Stimulated activated CD4-positive, alpha-beta T cell treated with anti-CD3 and anti-CD28 coated beads, Interleukin-1b, Interleukin-23, amount 100 ng/mL, for 24 hours (primary cell): ENCODE data around the gene BIRC6.
"Not testable (repeated sequence)": the region's sequence is repeated elsewhere in the genome, so short reads cannot be mapped to it uniquely, and the experiment has no call there.

Source experiments
- DNase-seq, 4 experiments: peaks; one replicate each; pipeline ENCODE4 v3.0.0-alpha.2; 2020; ENCODE audit warnings: low read depth in 4 of 4, low spot score in 1 of 4

The BIRC6 gene

DNA sequence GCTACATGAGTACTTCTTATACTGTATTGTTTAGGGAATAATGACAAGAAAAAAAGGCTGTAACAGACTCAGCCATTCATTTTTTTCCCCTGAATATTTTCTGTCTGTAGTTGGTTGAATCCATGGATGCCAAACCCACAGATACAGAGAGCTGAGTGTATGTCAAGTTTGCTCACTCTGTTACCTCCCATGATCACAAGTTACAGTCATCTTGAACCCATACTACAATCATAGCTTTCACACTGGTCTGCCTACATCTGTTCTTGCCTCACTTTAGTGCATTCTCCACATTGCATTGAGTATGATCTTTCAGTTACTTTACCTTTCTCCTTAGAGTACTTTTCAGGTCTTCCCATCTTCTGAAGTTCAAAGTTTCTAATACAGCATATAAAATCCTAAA is 94.0 kb downstream of the BIRC6 start:
- DNase-seq, result no peak

DNA sequence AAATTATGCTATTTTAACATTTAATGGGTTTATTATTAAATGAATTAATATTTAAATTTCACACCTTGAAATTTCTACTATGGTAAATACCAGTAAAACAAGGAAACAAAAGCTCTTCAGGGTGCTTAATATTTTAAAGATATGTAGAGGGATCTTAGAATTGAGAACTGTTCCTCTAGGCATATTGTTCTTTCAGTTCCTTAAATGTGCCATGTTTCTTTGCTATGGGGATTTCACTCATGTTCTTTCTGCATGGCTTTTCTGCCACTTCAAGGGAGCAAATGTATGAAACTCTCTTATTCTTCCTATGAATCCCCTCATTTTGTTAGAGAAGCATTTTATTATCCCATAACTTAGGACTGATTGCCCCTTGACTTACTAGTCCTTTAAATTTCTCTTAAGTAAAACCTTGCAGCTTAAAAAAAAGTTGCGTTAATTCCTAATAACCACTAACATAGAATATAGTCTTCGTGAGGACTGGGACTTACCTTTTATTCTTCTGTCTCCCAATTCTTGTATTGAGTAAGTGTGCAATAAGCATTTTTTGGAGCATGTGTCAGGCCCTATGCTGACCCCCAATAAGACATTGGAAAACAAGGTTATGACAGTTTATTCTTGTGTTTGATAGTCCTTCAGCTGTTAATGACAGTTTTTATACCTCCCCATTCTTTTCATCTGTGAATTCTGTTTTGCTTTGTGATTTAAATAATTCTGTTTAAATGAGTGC is 95.7 kb downstream of the BIRC6 start:
- no peak for DNase-seq

DNA sequence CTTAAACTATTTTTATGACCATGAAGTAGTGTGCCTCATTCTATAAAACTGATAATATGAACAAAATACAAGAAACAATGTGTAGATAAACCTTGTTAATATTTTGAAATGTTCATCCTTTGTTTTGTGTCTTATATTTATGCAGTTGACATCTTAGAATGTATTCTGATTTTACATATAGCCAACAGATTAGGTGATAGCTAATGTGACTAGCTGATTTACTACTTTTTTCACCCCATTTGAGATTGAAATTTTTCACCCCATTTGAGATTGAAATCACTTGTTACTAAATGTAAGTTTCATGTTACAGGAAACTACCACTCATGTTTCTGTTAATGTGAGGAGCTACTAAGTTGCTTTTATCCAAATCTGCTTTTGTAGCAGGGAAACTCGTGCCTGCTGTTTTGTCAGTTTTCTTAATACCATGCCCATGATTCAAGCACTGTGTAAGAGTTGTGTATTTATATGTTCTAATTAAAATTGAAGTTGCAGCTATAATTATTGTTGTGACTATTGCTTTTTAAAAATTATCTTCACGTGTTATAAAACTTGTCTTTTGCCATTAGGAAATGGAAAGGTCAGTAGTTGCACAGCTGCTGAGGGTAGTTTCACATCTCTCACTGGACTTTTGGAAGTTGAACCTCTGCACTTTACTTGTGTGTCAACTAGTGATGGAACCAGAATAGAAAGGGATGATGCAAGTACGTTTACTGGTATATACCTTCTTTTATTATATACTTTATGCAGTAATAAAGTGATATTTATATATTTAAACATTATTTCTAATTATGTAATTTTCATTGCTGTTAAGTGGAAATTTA is 96.6 kb downstream of the BIRC6 start:
- DNase-seq, result no peak

DNA sequence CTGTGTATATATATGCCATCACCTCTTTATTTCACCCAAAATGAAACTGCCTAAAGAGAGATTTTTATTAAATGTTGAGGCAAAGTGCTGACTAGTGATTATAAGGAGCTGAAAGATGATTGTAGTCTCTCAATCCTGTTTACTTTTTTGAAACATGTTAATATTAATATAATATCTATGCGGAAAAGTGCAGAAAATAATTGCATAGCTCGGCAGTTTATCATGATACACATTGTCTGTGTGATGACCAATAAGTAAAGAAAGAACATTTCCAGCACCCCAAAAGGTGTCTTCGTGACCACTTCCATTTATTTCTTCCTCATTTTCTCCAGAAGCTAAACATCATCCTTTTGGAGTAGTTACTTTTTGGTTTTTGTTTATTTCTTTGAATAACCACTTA is 99.0 kb downstream of the BIRC6 start:
- DNase-seq, result no peak

DNA sequence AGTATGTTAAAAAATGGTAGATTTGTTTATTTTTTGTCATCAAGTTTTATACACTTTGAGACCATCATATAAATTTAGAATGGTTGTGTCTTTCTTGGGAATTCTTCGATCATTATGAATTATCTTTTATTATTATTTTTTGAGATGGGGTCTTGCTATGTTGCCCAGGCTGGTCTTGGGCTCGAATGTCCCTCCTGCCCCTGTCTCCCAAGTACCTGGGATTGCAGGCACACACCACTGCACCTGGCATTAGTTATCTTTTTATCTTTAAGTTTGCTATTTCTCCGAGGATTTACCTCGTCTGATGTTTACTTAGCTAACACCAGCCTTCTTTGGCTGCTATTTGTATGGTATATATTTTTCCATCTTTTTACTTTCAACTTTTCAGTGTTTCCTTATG is 100.0 kb downstream of the BIRC6 start:
- no peak for DNase-seq

DNA sequence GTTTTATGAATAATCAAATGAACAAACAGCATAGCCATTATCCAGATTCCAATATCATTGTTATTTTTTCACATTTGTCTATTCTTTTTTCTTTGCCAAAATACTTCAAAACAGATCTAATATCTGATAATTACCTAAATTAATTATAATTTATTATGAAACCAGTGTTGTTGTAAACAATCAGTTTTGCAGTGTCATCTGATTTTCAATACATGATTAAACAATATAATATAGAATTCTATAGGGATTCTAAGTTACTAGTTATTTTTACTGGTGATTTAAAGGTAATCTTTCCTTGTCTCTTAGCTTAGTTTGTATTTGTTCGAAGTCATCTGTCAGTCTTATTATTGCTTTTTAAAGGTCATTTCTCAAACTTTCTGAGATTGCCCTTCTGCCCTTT is 101.0 kb downstream of the BIRC6 start:
- DNase-seq, result no peak

DNA sequence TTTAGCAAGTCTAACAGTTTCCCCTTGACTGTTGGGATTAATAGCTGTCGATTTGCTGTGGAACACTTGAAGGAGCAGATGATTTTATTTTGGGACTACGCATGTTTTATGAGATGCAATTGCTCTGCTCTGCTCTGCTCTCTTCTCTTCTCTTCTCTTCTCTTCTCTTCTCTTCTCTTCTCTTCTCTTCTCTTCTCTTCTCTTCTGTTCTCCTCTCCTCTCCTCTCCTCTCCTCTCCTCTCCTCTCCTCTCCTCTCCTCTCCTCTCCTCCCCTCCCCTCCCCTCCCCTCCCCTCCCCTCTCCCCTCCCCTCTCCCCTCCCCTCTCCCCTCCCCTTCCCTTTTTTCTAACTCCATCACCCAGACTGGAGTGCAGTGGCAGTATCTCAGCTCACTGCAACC is 104.0 kb downstream of the BIRC6 start:
- DNase-seq, result not testable (repeated sequence)

DNA sequence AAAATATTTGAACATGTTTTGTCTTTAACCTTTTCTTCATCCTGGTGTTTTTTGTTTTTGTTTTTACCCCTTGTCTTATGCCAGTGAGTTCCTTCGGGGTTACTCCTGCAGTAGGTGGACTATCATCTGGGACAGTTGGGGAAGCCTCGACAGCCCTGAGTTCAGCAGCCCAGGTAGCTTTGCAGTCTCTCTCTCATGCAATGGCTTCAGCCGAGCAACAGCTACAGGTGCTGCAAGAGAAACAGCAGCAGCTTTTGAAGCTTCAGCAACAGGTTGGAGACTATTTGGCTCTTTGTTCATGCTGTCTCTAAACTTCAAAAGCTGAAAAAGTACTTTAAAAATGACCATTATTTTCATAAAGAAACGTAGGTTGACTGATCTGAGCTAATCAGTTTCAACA is 106.3 kb downstream of the BIRC6 start:
- no peak for DNase-seq

DNA sequence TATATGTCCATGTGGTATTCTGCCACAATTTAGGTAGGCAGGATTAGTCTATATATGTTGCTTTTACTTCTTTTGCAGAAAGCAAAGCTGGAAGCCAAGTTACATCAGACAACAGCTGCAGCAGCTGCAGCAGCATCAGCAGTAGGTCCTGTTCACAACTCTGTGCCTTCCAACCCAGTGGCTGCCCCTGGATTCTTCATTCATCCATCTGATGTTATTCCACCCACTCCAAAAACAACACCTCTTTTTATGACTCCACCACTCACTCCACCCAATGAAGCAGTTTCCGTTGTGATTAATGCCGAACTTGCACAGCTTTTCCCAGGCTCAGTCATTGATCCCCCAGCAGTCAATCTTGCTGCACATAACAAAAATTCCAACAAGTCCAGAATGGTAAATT is 107.6 kb downstream of the BIRC6 start:
- DNase-seq, result no peak

DNA sequence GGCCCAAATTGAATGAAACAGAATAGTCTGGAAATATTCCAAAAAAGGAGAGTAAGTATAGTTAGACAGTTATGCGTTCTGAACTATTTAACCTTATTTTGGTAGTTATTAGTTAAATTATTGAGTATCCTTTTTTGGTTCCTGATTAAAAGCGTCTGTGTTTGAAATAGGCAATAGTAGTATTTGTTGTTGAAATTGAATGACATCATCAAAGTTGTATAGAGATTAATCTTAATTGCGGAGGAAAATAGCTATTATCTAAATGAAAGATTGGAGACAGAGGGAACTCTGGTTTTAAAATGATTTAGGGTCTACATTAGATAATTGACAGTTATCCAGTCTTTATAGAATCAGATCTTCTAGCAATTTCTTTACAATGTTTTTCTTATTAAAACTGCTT is 115.8 kb downstream of the BIRC6 start:
- DNase-seq, result no peak

DNA sequence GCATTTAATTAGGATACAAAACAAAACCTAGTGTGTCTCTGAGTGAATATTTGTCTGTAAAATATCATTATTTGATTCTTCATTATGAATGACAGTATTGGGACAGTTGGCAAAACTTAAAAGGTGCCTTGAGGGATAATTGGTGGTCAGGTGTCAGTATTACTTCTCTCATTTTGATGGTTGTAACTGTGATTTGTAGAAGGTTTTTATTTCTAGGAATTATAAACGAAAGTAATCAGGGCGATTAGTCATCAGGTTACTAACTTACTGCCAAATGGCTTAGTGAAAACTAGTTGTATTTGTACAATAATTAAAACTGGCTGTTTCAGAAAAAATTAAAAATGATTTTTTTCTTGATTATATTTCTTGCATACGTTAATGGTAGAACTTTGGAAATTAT is 117.6 kb downstream of the BIRC6 start:
- DNase-seq, result no peak

DNA sequence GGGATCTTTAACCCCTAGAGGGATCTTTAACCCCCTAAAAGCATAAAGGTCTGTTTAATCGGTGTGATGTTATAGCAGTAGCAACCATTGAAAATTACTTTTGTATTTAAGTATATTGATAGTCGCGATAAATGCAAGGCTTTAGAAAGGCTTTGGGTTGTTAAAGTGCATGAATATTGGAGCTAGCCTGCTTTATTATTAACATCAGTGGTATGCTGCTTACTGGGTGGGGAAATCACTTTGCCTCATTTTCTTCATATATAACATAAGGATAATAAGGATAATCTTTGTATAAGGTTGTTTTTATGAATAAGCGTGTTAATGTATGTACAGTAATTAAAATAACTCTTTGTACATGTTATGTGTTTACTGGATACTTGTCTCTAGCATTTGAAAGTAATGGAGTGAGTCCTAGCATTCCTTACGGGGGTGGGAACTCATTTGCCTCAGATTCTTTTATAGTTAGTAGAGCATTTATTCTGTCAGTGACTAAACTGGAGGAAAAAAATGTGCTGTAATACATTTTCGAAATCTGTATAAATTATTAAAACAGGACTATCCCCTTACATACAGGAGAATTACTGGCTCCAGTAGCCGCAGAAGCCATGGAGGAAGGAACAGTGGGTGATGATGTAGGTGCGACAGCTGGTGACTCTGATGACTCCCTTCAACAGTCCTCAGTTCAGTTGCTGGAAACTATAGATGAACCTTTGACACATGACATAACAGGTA is 122.2 kb downstream of the BIRC6 start:
- no peak for DNase-seq

DNA sequence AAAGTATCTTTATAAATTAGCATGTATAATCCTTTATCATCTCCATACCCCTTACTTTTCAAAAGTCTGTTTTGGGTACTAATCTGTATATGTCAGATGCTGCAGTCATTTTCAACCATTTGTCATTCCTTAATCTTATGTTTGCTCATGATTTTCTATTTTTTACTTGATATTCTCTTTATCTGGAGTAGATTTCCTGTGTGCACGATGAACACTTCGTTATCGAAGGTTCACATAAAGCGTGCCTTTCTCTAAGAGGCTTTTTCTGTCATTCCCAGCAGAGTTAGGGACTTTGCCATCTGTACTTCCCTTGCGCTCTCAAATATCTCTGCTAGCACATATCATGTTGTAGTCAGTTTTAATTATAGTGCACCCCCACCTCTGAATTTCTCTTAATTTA is 123.2 kb downstream of the BIRC6 start:
- DNase-seq, result no peak

DNA sequence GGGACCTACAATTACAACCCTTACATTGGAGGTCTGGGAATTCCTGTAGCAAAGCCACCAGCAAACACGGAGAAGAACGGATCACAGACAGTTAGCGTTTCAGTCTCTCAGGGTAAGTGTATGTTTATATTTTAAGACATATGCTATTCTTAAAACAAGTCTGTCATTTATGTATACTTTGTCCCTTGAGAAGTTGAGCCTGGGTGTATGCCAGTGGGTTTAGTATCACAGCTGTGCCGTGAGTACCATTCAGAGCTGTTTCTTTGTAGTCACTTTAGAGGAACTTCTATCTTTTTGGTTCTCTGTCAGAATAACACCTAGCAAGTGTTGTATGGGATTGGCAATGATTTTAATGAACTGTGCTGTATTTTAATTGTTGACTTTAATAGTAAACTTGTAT is 125.6 kb downstream of the BIRC6 start:
- DNase-seq, result no peak

DNA sequence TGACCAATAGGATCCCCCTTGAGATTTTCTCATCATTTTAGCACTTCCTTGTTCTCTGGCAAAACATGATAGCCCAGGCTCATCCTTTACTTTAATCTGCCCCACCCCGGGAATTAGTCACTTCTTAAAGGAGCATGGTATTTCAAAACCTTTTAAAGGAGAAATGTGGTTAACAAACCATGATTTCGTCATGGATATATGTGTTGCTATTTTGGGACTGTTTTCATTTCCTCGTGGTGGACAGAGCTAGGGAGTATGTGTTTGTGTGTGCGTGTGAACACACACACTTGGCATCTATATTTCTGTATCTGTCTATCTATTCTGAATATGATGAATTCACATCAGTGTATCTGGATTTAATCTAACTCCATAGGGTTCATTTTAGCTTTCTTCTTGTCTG is 128.1 kb downstream of the BIRC6 start:
- DNase-seq, result no peak

DNA sequence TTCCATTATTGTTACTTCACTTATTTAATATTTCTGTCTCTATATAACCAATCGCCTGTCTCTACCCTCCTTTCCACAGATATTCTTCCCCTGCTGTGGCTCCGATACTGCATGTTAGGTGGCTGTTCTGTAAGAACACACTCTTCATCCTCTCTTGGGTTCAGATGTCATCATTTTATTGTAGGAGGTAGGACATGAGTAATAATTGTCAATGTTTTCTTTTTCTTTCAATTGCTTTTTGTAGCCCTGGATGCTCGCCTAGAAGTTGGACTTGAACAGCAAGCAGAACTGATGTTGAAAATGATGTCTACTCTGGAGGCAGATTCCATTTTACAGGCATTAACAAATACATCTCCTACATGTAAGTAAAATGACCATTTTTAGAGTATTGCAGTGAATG is 128.6 kb downstream of the BIRC6 start:
- no peak for DNase-seq

DNA sequence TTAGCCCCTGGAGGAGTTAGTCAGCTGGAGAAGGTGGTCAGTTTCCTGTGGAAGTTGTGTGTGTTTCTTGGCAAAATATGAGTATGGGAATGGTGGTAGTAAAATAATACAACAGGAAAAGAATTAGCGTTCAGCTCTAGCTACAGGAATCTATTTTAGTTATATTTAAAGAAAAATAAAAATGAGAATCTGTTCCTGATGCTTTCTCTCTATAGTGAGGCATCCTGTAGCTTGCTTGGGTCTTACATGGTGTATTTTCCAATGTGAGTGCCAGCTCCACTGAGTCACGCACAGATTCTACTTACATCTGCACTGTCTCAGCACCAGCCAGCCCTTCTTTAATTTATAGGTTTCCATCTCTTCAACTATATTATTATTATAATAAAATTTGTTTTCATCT is 132.2 kb downstream of the BIRC6 start:
- DNase-seq, result no peak

DNA sequence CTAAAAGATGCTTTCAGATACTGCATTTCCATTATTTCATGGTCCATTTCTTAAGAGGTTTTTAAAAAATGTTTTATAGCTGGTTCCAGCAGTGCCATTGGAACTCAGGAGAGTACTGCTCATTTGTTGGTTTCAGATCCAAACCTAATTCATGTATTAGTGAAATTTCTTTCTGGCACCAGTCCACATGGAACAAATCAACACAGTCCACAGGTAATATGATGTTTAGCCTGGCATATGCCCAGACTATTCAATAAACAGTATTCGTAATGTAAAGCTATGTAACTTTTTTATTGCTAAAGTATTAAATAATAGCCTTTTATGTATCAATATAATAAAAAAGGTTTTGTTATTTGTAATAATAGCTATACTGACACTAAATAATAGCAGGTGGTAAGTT is 134.5 kb downstream of the BIRC6 start:
- no peak for DNase-seq

DNA sequence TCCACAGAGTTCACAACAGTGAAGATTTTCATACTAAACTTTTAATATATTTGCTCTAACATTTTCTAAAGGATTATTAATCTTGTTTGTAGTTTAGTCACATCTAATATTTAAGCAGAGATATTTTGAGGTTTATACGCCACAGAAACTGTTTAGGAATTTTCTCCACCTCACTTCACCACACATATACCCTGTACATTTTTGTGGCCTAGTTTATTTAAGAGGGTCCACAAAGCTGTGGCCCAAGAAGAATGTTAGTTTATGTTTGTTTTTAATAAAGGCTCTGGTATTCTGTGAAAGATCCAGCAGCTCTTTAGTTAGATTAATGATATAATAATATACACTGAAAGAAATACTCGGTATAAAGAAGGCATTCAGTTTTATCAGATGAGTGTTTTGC is 138.3 kb downstream of the BIRC6 start:
- DNase-seq, result no peak

DNA sequence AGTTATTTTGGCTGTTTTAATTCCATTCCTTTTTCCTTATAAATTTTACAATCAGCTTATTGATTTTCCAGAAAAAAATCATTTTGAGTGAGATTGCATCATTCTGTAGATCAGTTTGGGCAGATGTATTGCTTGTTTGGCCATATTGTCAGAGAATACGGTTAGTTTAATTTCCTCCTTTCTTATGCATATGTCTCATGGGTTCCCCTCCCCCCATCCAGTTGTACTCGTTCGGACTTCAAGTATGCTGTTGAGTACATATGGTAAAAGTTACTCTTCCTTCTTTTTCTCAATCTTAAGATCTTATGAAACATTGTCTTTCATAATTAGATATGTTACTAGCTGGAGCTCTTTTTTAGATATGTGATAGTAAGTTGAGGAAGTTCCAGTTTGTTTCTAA is 139.8 kb downstream of the BIRC6 start:
- no peak for DNase-seq

DNA sequence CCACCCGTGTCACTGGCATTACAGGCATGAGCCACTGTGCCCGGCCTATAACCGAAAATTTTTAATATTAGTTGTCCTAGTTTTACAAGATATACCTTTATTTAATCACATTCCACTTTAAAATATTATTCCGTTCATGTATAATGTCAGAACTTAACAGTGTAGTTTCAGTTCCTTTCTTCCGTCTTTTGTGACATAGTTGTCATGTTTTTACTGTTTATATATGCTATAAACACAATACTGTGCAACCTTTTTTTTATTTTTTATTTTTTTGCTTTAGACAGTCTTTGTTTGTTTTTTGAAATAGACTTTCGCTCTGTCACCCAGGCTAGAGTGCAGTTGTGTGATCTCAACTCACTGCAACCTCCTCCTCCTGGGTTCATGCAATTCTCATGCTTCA is 141.5 kb downstream of the BIRC6 start:
- DNase-seq, result no peak

DNA sequence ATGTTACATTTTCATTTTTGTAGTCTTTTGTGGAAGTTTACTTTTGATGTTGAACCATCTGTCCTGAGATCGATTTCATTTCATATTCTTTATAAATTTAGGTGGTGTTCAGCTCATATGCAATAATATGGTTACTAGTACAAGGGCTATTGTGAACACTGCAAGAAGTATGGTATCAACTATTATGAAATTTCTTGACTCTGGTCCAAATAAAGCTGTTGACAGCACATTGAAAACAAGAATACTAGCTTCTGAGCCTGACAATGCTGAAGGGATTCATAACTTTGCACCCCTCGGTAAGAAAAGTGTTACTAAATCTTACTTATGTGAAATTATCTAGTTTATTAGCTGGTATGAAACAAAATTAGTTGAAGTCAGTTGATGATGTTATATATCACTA is 146.1 kb downstream of the BIRC6 start:
- DNase-seq, result no peak
